IPS DF 19.7 (cell line): ENCODE data around the gene RNF17.

ENCODE experiments used
- DNase-seq: peaks from one replicate; pipeline ENCODE4 v3.0.0-alpha.2; 2013; ENCODE audit warnings: low read depth, low spot score

Gene RNF17

DNA sequence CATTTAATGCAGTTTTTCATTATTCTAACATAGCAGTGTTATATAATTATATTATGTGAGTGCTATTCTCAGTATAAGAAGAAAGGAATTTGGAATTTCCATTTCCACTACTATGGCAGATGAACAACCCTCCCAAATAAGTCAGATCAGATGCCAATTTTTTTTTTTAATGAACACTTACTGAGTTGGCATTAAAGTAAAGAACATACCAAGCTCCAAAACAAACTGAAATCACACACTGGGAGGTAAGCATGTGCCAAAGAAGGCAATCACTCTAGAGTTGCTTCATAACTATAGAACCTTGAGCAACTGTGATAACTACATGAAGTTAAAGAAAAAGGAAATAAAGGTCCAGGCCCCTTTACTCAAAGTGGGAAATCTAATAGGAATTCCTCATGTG lies 90.3 kb downstream of the RNF17 start:
- DNase-seq, result no peak

GRCh38 chr13:24858953-24859352 lies 95.0 kb downstream of the RNF17 start:
- DNase-seq, result no peak

- no peak for DNase-seq
Observed at GRCh38 chr13:24860770-24861169, 96.8 kb downstream of the RNF17 start.

DNA sequence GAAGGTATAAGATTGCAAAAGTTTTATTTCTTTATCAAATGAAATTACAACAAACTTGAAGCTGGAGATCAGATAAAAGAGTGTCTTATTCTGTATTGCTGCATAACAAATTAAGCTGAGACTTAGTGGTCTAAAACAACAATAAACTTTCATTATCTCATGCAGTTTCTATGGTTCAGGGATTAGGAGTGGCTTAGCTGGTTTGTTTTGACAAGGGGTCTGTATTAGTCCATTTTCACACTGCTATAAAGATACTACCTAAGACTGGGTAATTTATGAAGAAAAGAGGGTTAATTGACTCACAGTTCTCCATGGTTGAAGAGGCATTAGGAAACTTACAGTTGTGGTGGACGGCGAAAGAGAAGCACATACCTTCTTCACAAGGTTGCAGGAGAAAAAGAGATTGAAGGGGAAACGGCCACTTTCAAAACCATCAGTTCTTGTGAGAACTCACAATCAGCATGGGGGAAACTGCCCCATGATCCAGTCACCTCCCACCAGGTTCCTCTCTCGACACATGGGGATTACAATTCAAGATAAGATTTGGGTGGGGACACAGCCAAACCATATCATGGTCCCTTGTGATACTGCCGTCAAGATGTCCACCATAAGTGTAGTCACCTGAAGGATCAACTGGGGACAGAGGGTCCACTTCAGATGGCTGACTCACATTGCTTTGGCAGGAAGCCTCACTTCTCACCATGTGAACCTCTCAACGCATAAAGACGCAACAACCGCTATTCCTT lies 97.8 kb downstream of the RNF17 start:
- no peak for DNase-seq

DNA sequence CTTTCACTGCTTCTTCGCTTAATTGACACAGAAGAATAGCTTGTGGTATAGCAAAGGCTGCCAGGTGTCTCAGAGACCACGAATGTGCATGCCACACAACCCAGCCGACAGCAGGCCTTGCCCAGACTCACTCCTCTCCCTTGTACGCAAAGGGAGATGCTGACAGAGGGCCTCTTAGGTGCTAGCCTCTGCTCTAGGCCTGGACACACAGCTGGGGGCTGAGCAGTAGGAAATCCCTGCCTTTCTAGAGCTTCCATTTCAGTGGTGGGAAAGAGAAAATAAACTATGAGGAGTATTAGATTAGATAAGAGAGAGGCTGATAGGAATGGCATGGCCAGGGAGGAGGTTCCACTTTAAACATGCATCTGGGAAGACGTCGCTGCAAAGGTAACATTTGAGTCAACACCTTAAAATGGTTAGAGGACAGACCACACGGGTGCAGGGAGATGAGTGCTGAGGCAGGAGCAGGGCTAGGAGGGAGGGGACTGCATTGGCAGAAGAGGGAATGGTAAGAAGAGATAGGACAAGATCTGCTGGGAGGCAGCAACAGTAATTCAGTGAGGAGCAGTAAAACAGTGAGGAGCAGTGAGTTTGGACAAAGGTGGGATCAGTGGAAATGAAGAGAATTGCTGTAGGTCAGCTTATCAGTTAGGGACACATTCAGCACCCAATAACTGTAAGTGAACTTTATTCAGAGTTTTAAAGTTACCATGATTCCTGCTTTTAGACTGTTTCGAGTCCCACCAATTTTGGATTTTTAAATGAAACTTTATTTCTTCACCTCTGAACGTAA lies 100.0 kb downstream of the RNF17 start:
- DNase-seq, result no peak

DNA sequence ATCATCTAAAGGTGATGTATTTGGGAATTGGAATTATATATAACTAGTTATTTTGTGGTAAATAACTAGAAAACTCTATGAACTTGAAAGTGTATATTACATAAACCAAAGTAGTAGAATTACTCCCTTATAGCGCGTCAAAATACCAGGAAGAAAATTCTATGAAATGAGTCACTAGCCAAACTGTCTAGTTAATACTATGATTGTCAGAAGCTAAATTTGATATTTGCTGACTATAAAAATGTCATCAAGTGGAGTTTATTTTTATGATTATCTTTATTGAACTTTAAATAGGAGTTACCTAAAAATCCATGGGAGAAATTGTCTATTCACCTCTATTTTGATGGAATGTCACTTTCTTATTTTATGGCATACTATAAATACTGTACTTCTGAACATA lies 100.6 kb downstream of the RNF17 start:
- DNase-seq, result no peak

- DNase-seq, result no peak
Observed at GRCh38 chr13:24865163-24865953, 101.4 kb downstream of the RNF17 start.

- DNase-seq, result no peak
Observed at GRCh38 chr13:24866488-24866887, 102.5 kb downstream of the RNF17 start.

- no peak for DNase-seq
Observed at GRCh38 chr13:24868874-24869273, 104.9 kb downstream of the RNF17 start.

- DNase-seq, result no peak
Observed at GRCh38 chr13:24870380-24870760, 106.4 kb downstream of the RNF17 start.

GRCh38 chr13:24875566-24875965 lies 111.6 kb downstream of the RNF17 start:
- no peak for DNase-seq

- DNase-seq, result no peak
Observed at GRCh38 chr13:24877531-24877930, 113.6 kb downstream of the RNF17 start.

- no peak for DNase-seq
Observed at GRCh38 chr13:24878340-24878739, 114.4 kb downstream of the RNF17 start.

- no peak for DNase-seq
Observed at GRCh38 chr13:24882665-24883064, 118.7 kb downstream of the RNF17 start.

DNA sequence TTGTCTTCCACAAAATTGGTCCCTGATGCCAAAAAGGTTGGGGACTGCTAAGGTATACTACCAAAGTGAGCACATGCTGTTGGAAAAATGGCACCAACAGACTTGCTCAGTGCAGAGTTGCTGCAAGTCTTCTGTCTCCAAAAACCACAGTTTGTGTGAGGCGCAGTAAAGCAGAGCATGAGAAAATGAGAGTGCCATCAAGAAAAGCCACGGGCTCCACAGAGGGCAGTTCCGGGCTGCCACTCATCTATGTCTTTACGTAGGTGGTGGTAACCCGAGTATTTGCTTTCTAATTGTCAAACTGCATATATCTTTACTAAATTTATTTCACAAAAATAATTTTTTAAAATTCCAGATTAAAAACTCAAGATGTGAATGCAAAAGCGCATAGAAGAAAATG lies 123.8 kb downstream of the RNF17 start:
- no peak for DNase-seq

GRCh38 chr13:24888291-24888931 lies 124.4 kb downstream of the RNF17 start:
- DNase-seq, result no peak

- no peak for DNase-seq
Observed at GRCh38 chr13:24890256-24890655, 126.3 kb downstream of the RNF17 start.

GRCh38 chr13:24891476-24892108 lies 127.6 kb downstream of the RNF17 start:
- DNase-seq, result no peak

DNA sequence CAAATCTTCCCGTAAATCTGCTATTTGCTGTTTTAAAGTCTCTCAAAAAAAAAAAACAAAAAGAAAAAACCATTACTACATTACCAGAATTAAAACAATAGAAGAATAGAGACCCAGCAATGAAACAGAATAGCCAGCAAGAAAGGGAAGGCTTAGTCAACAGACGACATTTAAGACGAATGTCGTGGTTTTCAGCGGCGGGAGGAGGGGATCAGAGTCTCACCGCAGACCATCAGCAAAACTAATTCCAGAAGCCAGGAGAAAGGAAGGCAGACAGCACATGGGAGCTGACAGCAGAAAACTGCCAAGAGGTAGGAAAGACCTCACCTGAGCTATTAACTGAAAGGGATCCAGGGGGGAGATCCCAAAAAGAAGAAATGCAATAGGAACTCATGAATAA lies 128.9 kb downstream of the RNF17 start:
- DNase-seq, result no peak

- no peak for DNase-seq
Observed at GRCh38 chr13:24893863-24894262, 129.9 kb downstream of the RNF17 start.

DNA sequence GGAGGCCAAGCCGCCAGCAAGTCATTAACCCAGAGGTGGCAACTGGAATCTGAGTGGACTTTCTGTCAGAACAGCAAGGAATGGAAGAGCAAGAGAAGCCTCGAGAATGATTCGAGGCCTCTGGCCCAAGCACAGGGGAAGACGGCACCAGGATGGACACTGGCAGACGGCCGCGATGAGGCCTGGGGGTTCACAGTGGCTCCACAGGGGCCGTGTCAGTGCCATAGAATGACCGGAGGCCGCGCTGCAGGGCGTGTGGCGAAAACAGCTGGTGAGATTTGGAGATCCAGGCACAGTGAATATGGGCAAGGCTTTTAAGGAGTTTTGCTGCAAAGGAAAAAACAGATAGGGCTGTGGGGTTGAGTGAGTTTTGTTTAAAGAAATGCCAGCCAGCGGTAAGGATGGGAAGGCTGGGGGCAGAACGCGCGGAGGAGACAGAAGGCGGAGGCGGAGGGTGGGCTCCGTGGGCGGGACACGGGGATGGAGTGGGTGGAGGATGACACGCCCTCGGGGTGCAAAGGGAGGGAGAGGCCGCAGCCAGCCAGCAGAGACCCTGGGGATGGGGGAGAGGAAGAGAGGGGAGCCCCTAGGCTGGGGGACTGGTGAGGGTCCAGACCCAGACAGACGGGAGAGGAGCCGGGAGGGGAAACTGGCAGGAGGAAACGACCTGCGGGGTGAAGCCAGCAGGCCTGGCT lies 130.5 kb downstream of the RNF17 start:
- no peak for DNase-seq
